Right hindlimb (tissue), 1 donor: Measurements from ENCODE around the gene MRPS23.
A peak's percentile ranks its signal among the peaks of the same experiment; 100 is the strongest.

Experiments
- DNase-seq: peaks from one replicate; pipeline ENCODE4 v3.0.0-alpha.2; 2018

MRPS23 gene

GRCh38 chr17:57849874-57850754 lies at the start of gene MRPS23:
MRPS23 (minus strand) TSS chr17:57850044; CDS start chr17:57850010, 34 bp downstream.
- peak; percentile 99 for DNase-seq

- DNase-seq: no peak
These were observed 49.5 kb upstream of the MRPS23 start for GRCh38 chr17:57899391-57899790.

GRCh38 chr17:57898487-57899311 lies 48.9 kb upstream of the MRPS23 start:
- peak; percentile 96 for DNase-seq

- DNase-seq: peak; percentile 84
These were observed 45.7 kb upstream of the MRPS23 start for GRCh38 chr17:57895382-57896060.

GRCh38 chr17:57894848-57895247 lies 45.0 kb upstream of the MRPS23 start:
- no peak for DNase-seq

GRCh38 chr17:57892820-57893595 lies 43.2 kb upstream of the MRPS23 start:
- peak; percentile 97 for DNase-seq

- DNase-seq: peak; percentile 92
These were observed 42.4 kb upstream of the MRPS23 start for GRCh38 chr17:57892146-57892819.

GRCh38 chr17:57890857-57891232 lies 41.0 kb upstream of the MRPS23 start:
- no peak for DNase-seq

- DNase-seq: peak; percentile 70
These were observed 40.3 kb upstream of the MRPS23 start for GRCh38 chr17:57889892-57890856.

GRCh38 chr17:57889252-57889651 lies 39.4 kb upstream of the MRPS23 start:
- DNase-seq: no peak

GRCh38 chr17:57888311-57889216 lies 38.7 kb upstream of the MRPS23 start:
- no peak for DNase-seq

- DNase-seq: no peak
These were observed 37.3 kb upstream of the MRPS23 start for GRCh38 chr17:57887161-57887560.

GRCh38 chr17:57886020-57886419 lies 36.2 kb upstream of the MRPS23 start:
- no peak for DNase-seq

- no peak for DNase-seq
These were observed 35.5 kb upstream of the MRPS23 start for GRCh38 chr17:57885148-57885915.

- peak; percentile 89 for DNase-seq
These were observed 32.0 kb upstream of the MRPS23 start for GRCh38 chr17:57881783-57882351.

- peak; percentile 93 for DNase-seq
These were observed 31.3 kb upstream of the MRPS23 start for GRCh38 chr17:57881143-57881542.

GRCh38 chr17:57880086-57880456 lies 30.2 kb upstream of the MRPS23 start:
- no peak for DNase-seq

- DNase-seq: no peak
These were observed 29.7 kb upstream of the MRPS23 start for GRCh38 chr17:57879437-57880085.
